ENCODE measurements around the gene FAM117B. TPM values are rescaled to one million over a fixed set of nuclear protein-coding genes. Genes with fewer than 3 reads are reported as not detected.

The FAM117B gene
- total RNA-seq, 2 experiments from 2014 or later, result 23.0 to 24.9 TPM

DNA sequence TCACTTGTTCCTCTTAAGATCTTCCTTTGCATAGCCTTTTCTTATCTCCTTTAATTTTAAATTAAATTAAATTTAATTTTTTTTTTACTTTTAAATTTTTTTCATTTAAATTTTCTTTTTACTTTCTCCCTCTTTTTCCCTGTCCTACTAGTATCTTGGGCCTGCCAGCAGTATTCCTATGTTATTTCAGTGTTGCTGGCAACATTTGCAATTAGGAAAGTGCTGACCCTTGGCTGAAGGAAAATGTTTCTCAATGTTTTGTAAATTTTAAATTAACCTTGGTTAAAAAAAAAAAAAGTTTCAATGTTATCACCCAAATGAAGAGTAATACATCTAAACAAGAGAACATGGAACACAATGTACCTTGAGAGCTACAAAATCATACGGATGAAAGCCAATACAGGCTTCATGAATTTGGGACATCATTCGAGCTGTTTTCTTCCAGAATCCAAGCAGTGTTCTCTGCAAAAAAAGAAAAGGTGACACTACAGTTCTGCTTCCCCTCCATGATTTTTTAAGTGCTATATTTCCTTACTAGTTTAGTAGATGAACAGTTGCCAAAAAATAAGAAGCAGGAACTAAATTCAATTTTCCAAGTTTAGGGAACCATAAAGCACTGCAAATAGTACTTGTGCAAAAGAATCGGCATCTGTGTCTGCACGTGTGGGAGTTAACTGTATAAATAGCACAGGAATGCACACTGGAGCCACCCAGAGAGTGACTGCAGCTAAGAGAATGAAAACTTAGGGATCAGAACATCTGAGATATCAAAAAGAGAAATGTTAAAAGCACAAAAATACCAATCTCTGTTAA lies 181.0 kb downstream of the FAM117B start:
- Mint-ChIP-seq H3K4me1 (no peaks in the 10 kb centered on the region), H3K27ac (no peak overlapping the region), H3K27me3 (no peaks in the 10 kb centered on the region), H3K4me3 (no peak overlapping the region), H3K9me3 (peaks cover 12% of the 10 kb centered on the region), H3K36me3 (ENCODE audit: low read depth) (peaks cover 14% of the 10 kb centered on the region)
- ChIA-PET POLR2A (no interaction called here), CTCF (no interaction called here)
- DNase-seq, result no peak

DNA sequence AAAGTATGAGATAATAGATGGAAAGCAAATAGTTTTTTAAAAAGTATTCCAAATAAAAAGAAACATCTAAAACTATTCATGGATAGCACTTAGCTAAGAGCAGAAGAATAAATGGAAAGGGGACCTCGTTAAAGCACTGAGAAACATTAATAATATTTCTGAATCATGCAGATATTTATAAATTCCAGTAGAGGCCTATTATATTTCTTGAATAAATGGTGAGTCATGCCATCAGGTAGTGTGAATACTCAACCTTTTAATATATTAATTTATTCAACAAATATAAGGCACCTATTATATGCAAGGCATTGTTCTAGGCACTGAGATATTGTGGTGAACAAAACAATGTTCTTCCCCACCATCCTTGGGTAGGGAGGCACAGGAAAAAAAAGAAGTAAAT lies 183.0 kb downstream of the FAM117B start:
- Mint-ChIP-seq H3K27me3 (no peaks in the 10 kb centered on the region), H3K4me3 (no peak overlapping the region), H3K36me3 (ENCODE audit: low read depth) (peaks cover 9% of the 10 kb centered on the region), H3K27ac (no peak overlapping the region), H3K4me1 (no peaks in the 10 kb centered on the region), H3K9me3 (peaks cover 7% of the 10 kb centered on the region)
- DNase-seq, result no peak
- POLR2A ChIA-PET, result no interaction called here
- CTCF ChIA-PET, result no interaction called here

DNA sequence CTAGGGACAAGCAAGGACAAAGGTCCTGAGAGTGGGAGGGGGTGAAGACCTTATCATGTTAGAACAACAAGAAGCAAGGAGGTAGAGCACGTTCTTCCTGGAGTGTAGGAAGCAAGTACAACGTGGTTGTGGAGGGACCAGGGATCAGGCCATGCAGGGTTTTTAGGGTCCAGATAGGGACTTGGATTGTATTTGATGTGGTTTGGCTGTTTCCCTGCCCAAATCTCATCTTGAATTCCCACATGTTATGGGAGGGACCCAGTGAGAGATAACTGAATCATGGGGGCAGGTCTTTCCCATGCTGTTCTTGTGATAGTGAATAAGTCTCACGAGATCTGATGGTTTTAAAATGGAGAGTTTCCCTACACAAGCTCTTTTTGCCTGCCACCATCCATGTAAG lies 183.6 kb downstream of the FAM117B start:
- Mint-ChIP-seq H3K27me3 (no peaks in the 10 kb centered on the region), H3K27ac (no peak overlapping the region), H3K4me3 (no peak overlapping the region), H3K9me3 (peaks cover 7% of the 10 kb centered on the region), H3K4me1 (no peaks in the 10 kb centered on the region), H3K36me3 (ENCODE audit: low read depth) (peaks cover 9% of the 10 kb centered on the region)
- CTCF ChIA-PET, result no interaction called here
- POLR2A ChIA-PET, result no interaction called here
- DNase-seq, result no peak

Other genes starting within 250 kb of the FAM117B start
- 1 to 10 TPM; 6.6 to 7.6 TPM for gene ICA1L, start 236.8 kb downstream of the FAM117B start, total RNA-seq